ENCODE results near the gene CCDC88C. TPM values are rescaled to one million over a fixed set of nuclear protein-coding genes. Genes with fewer than 3 reads are reported as not detected.

The CCDC88C gene
- total and polyA plus RNA-seq, 7 donors: 0.95 to 45.7 (median 3.9) TPM

DNA sequence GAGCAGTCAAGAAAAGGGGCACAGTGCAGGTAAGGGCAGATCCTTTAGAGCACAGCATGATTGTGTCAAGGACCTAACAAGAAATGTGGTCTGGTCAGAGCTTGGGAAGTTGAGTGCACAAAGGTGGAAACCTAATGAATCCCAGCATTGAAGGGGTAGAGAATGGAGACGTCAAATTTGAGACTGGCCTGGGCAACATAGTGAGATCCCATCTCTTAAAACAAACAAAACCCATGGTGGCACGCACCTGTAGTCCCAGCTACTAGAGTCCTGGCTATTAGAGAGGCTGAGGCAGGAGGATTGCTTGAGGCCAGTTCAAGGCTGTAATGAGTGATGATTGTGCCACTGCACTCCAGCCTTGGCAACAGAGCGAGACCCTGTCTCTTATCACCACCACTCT, 37.0 kb upstream of the CCDC88C start:
- H3K27ac ChIP-seq: no peak overlapping the region
- no peaks in the 10 kb centered on the region for H3K4me1 ChIP-seq
- DNase-seq: no peak
- TF ChIP-seq POLR2AphosphoS5 (IDR thresholded peaks at IDR 0.05): no peak
- TF ChIP-seq POLR2A (IDR thresholded peaks at IDR 0.05): no peak
- TF ChIP-seq CTCF (IDR thresholded peaks at IDR 0.05): no peak
- peak in 1 of 4 donors; percentile 13 for TF ChIP-seq EP300 (IDR thresholded peaks at IDR 0.05)
- H3K36me3 ChIP-seq: peaks cover 0 to 40% (median 15%) of the 10 kb centered on the region in 4 donors
- no peak overlapping the region for H3K4me3 ChIP-seq
- H3K27me3 ChIP-seq: no peaks in the 10 kb centered on the region
- intact Hi-C loops (cut with DNase I): no loop called here
- WGBS, 2 donors: 95 to 97% methylated on average over 3 of the region's 3 CpGs
- H3K9me3 ChIP-seq: no peaks in the 10 kb centered on the region

DNA sequence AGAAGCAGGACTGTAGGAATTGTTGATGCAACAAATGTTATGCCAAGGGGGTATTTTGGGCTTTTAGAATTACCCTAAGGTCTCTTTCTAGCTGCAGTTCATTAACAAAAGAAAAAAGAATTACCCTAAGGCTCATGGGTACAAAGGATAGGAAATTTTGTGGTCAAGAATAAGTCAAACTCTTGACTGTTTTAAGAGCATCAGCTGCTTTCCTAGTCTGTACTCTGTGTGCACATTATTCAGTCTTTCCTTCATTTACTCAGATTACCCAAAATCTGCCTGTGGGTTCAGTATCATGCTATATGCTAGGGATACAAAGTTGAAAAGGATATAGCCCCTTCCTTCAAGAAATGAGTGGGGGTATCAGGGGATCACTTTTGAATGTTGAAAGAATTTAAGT, 36.5 kb upstream of the CCDC88C start:
- Histone ChIP-seq H3K36me3 (peaks cover 0 to 36% (median 13%) of the 10 kb centered on the region in 4 donors), H3K27ac (no peak overlapping the region), H3K4me3 (no peak overlapping the region), H3K4me1 (no peaks in the 10 kb centered on the region), H3K9me3 (no peaks in the 10 kb centered on the region), H3K27me3 (no peaks in the 10 kb centered on the region)
- intact Hi-C loops (cut with DNase I): no loop called here
- TF ChIP-seq POLR2AphosphoS5 (IDR thresholded peaks at IDR 0.05) (no peak), POLR2A (IDR thresholded peaks at IDR 0.05) (no peak), EP300 (IDR thresholded peaks at IDR 0.05) (no peak), CTCF (IDR thresholded peaks at IDR 0.05) (no peak)
- DNase-seq: no peak

- Histone ChIP-seq H3K9me3 (no peaks in the 10 kb centered on the region), H3K27ac (no peak overlapping the region), H3K36me3 (peaks cover 0 to 32% (median 10%) of the 10 kb centered on the region in 4 donors), H3K4me1 (no peaks in the 10 kb centered on the region), H3K27me3 (no peaks in the 10 kb centered on the region), H3K4me3 (no peak overlapping the region)
- intact Hi-C loops (cut with DNase I): no loop called here
- WGBS, 2 donors: 36 to 78% methylated on average over 5 of the region's 5 CpGs
- TF ChIP-seq POLR2A (IDR thresholded peaks at IDR 0.05) (no peak), POLR2AphosphoS5 (IDR thresholded peaks at IDR 0.05) (peak in 1 of 4 donors; percentile 26), CTCF (IDR thresholded peaks at IDR 0.05) (no peak), EP300 (IDR thresholded peaks at IDR 0.05) (no peak)
- DNase-seq: no peak
These were observed 36.1 kb upstream of the CCDC88C start for GRCh38 chr14:91453744-91454143.

DNA sequence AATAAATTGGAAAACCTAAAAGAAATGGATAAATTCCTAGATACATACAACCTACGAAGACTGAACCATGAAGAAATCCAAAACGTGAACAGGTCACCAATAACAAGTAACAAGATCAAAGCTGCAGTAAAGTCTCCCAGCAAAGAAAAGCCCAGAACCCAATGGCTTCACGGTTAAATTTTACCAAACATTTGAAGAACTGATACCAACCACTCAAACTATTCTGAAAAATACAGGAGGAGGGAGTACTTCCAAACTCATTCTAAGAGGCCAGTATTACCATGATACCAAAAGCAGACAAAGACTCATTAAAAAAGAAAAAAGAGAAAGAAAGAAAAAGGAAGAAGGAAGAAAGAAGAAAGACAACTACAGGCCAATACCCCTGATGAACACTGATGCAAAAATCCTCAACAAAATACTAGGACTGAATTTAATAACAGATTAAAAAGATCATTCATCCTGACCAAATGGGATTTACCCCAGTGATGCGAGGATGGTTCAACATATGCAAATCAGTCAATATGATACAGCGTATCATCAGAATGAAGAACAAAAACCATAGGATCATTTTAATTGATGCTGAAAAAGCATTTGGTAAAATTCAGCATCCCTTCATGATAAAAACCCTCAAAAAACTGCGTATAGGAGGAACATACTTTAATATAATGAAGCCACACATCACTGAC, 26.9 kb upstream of the CCDC88C start:
- intact Hi-C loops (cut with DNase I): no loop called here
- Histone ChIP-seq H3K9me3 (no peaks in the 10 kb centered on the region), H3K36me3 (no peaks in the 10 kb centered on the region), H3K27me3 (peaks cover 0 to 3% (median 0%) of the 10 kb centered on the region in 3 donors), H3K4me1 (no peaks in the 10 kb centered on the region), H3K27ac (no peak overlapping the region), H3K4me3 (no peak overlapping the region)
- TF ChIP-seq CTCF (IDR thresholded peaks at IDR 0.05): no peak
- no peak for TF ChIP-seq POLR2AphosphoS5 (IDR thresholded peaks at IDR 0.05)
- no peak for TF ChIP-seq POLR2A (IDR thresholded peaks at IDR 0.05)
- no peak for TF ChIP-seq EP300 (IDR thresholded peaks at IDR 0.05)
- no peak for DNase-seq
- 84 to 89% methylated on average over 6 of the region's 6 CpGs for WGBS, 2 donors

DNA sequence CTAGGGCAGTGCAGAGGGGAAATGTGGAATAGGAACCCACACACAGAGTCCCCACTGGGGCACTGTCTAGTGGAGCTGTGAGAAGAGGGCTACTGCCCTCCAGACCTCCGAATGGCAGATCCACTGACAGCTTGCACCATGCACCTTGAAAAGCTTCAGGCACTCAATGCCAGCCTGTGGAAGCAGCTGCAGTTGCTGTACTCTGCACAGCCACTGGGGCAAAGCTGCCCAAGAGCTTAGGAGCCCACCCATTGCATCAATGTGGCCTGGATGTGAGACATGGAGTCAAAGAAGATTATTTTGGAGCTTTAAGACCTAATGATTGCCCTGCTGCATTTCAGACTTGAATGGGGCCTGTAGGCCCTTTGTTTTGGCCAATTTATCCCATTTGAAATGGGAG, 21.7 kb upstream of the CCDC88C start:
- WGBS, 2 donors: 93 to 100% methylated on average over 1 of the region's 1 CpG
- peaks cover 0 to 3% (median 0%) of the 10 kb centered on the region in 3 donors for H3K27me3 ChIP-seq
- no peak overlapping the region for H3K27ac ChIP-seq
- H3K4me1 ChIP-seq: no peaks in the 10 kb centered on the region
- peaks cover 0 to 6% (median 0%) of the 10 kb centered on the region in 4 donors for H3K9me3 ChIP-seq
- no peak for TF ChIP-seq EP300 (IDR thresholded peaks at IDR 0.05)
- no peak for TF ChIP-seq POLR2A (IDR thresholded peaks at IDR 0.05)
- TF ChIP-seq POLR2AphosphoS5 (IDR thresholded peaks at IDR 0.05): no peak
- no peak for TF ChIP-seq CTCF (IDR thresholded peaks at IDR 0.05)
- intact Hi-C loops (cut with DNase I): no loop called here
- no peaks in the 10 kb centered on the region for H3K36me3 ChIP-seq
- no peak overlapping the region for H3K4me3 ChIP-seq
- DNase-seq: no peak
